OCI-LY7 (cell line): Measurements from ENCODE around the gene RAPGEF2. TPM values are rescaled to one million over a fixed set of nuclear protein-coding genes. Genes with fewer than 3 reads are reported as not detected.

ENCODE experiments used
- BruUV-seq: library from RNA; stranded (reverse); fragments of 400-500 nt; replicated peaks from 2 replicates; lab custom pipeline; 2021; lab: Mats Ljungman, UMichigan
- CTCF ChIA-PET: fragments of 300-600 bp; sonication (Branson Sonifier 250); formaldehyde crosslinking; loops from one replicate; lab custom pipeline; 2022; ENCODE audit warnings: antibody characterized with exemption; ENCODE audit not compliant: unreplicated experiment; lab: Charles Lee
- POLR2A ChIA-PET: fragments of 300-600 bp; sonication (Branson Sonifier 250); formaldehyde crosslinking; loops from one replicate; lab custom pipeline; 2022; ENCODE audit warnings: antibody characterized with exemption; lab: Charles Lee
- DNase-seq: peaks from one replicate; pipeline ENCODE4 v3.0.0-alpha.2; 2015; ENCODE audit warnings: low spot score
- H2AFZ ChIP-seq: fragments of 200-600 bp; sonication (generic), shearing (Covaris generic); 2 replicates; pipeline ENCODE4 v1.6.1; 2014; ENCODE audit warnings: mild to moderate bottlenecking, antibody characterized with exemption, low read length, moderate library complexity
- H3K27ac ChIP-seq: fragments of 200-600 bp; sonication (generic); 2 replicates; pipeline ENCODE4 v1.5.1; 2014; ENCODE audit warnings: mixed run types, low read depth, mild to moderate bottlenecking, moderate library complexity, low read length, inconsistent platforms; ENCODE audit not compliant: poor library complexity, severe bottlenecking
- H3K36me3 ChIP-seq: fragments of 200-600 bp; sonication (generic); 2 replicates; pipeline ENCODE4 v1.6.1; 2014; ENCODE audit warnings: mild to moderate bottlenecking, antibody characterized with exemption, low read length, moderate library complexity, mixed read lengths; ENCODE audit not compliant: insufficient read depth
- H3K4me1 ChIP-seq: fragments of 200-600 bp; sonication (generic); 2 replicates; pipeline ENCODE4 v1.5.1; 2014; ENCODE audit warnings: mild to moderate bottlenecking, low read length; ENCODE audit not compliant: insufficient read depth, poor library complexity, severe bottlenecking
- H3K4me2 ChIP-seq: fragments of 200-600 bp; sonication (generic); 2 replicates; pipeline ENCODE4 v1.6.1; 2014; ENCODE audit warnings: mild to moderate bottlenecking, low read length
- H3K4me3 ChIP-seq: fragments of 200-600 bp; sonication (generic); 2 replicates; pipeline ENCODE4 v1.5.1; 2014; ENCODE audit warnings: mild to moderate bottlenecking, low read depth, low read length; ENCODE audit not compliant: poor library complexity, severe bottlenecking
- H3K79me2 ChIP-seq: fragments of 200-600 bp; sonication (generic); 2 replicates; pipeline ENCODE4 v1.6.1; 2016; ENCODE audit warnings: low read depth, mild to moderate bottlenecking, low read length, moderate library complexity, mixed read lengths; ENCODE audit not compliant: insufficient read depth
- H3K9me2 ChIP-seq: fragments of 200-600 bp; sonication (generic); 2 replicates; pipeline ENCODE4 v1.6.1; 2016; ENCODE audit warnings: mild to moderate bottlenecking, low read length, mixed read lengths; ENCODE audit not compliant: insufficient read depth
- H3K9me3 ChIP-seq: fragments of 200-600 bp; sonication (generic); 2 replicates; pipeline ENCODE4 v1.6.1; 2014; ENCODE audit warnings: mild to moderate bottlenecking, mixed run types, low read length, mixed read lengths
- H4K20me1 ChIP-seq: fragments of 200-600 bp; sonication (generic); 2 replicates; pipeline ENCODE4 v1.6.1; 2014; ENCODE audit warnings: mild to moderate bottlenecking, antibody characterized with exemption, low read length, moderate library complexity, mixed read lengths; ENCODE audit not compliant: insufficient read depth
- EZH2phosphoT487 ChIP-seq: fragments of 200-600 bp; sonication (generic); IDR thresholded peaks from 2 replicates; pipeline ENCODE4 v1.6.1; 2018; ENCODE audit warnings: low read depth, borderline replicate concordance, mild to moderate bottlenecking, mixed run types, antibody characterized with exemption, low read length, moderate library complexity, mixed read lengths
- intact Hi-C: fragments of 100-400 bp; cut with micrococcal nuclease; formaldehyde crosslinking; loops from one replicate; pipeline ENCODE4 v1.10.0; 2022; ENCODE audit not compliant: unreplicated experiment
- total RNA-seq, 2 experiments: library from RNA; depleted of rRNA in 1 of 2; stranded (reverse); fragments of >200 nt in 1 of 2; shearing (Covaris generic) in 1 of 2; gene quantifications; 2 replicates each; pipeline ENCODE4 v1.2.3, GENCODE V29; 2014 to 2022
- TF ChIP-seq, protein P1 (sequence below): fragments of 200-600 bp; sonication (generic); conservative IDR thresholded peaks from 2 replicates; pipeline ENCODE4 v1.5.1; 2014; ENCODE audit warnings: mild to moderate bottlenecking, antibody characterized with exemption, low read length, moderate library complexity, mixed read lengths

The RAPGEF2 gene
- total RNA-seq, 2 experiments from 2014 or later: 4.6 to 6.5 TPM

DNA sequence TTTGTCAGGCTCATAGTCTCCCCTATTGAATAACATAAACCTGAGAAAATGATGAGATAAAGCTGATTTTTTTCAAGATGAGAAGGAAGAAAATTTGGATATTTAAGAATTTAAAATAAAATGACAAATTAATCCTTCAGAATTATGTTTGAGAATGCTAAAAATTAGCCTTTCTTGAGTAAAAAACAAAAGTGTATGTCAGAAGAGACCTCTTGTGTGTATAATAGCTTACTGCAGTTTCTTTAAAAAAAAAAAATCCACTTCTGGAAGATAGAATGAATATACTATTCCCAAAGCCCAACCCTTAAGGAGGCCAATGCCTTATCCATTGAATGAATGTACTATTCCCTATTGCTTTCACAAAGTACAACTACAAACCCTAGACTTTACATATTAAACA, 281.8 kb downstream of the RAPGEF2 start:
- Histone ChIP-seq H3K4me1 (no peaks in the 10 kb centered on the region), H3K9me3 (no peaks in the 10 kb centered on the region), H3K4me2 (no peak overlapping the region), H3K36me3 (no peaks in the 10 kb centered on the region), H3K4me3 (no peak overlapping the region), H2AFZ (no peak overlapping the region), H3K9me2 (no peaks in the 10 kb centered on the region), H3K27ac (no peak overlapping the region), H3K79me2 (no peaks in the 10 kb centered on the region), H4K20me1 (no peaks in the 10 kb centered on the region)
- intact Hi-C loops: no loop called here
- BruUV-seq: no TSS peak
- POLR2A ChIA-PET: interaction anchor here (0.7 kb wide), 1 partner anchor 25 kb away, joined by 3 read pairs; no protein-coding TSS in a partner anchor
- CTCF ChIA-PET: no interaction called here
- no peak for TF ChIP-seq EZH2phosphoT487
- TF ChIP-seq, protein P1, sequence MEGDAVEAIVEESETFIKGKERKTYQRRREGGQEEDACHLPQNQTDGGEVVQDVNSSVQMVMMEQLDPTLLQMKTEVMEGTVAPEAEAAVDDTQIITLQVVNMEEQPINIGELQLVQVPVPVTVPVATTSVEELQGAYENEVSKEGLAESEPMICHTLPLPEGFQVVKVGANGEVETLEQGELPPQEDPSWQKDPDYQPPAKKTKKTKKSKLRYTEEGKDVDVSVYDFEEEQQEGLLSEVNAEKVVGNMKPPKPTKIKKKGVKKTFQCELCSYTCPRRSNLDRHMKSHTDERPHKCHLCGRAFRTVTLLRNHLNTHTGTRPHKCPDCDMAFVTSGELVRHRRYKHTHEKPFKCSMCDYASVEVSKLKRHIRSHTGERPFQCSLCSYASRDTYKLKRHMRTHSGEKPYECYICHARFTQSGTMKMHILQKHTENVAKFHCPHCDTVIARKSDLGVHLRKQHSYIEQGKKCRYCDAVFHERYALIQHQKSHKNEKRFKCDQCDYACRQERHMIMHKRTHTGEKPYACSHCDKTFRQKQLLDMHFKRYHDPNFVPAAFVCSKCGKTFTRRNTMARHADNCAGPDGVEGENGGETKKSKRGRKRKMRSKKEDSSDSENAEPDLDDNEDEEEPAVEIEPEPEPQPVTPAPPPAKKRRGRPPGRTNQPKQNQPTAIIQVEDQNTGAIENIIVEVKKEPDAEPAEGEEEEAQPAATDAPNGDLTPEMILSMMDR: no peak
- DNase-seq: no peak

DNA sequence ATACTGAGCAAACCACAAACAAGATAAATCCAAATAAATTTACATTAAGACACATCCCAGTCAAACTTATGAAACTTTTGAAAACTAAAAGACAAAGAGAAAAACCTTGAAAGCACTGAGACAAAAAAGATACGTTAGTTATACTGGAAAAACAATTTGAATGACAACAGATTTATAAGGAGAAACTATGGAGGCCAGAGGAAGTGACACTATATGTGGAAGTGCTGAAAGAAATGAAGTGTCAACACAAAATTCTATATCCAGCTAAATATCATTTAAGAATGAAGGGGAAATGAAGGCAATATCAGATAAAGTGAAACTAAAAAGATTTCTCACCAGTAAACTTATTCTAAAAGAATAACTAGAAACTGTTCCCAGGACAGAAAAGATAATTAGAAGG, 283.7 kb downstream of the RAPGEF2 start:
- Histone ChIP-seq H2AFZ (no peak overlapping the region), H4K20me1 (no peaks in the 10 kb centered on the region), H3K79me2 (no peaks in the 10 kb centered on the region), H3K27ac (no peak overlapping the region), H3K4me2 (no peak overlapping the region), H3K9me3 (no peaks in the 10 kb centered on the region), H3K4me3 (no peak overlapping the region), H3K4me1 (no peaks in the 10 kb centered on the region), H3K9me2 (no peaks in the 10 kb centered on the region), H3K36me3 (no peaks in the 10 kb centered on the region)
- intact Hi-C loops: no loop called here
- no TSS peak for BruUV-seq
- CTCF ChIA-PET: no interaction called here
- no peak for DNase-seq
- no peak for TF ChIP-seq EZH2phosphoT487
- TF ChIP-seq, protein P1: no peak
- POLR2A ChIA-PET: no interaction called here

DNA sequence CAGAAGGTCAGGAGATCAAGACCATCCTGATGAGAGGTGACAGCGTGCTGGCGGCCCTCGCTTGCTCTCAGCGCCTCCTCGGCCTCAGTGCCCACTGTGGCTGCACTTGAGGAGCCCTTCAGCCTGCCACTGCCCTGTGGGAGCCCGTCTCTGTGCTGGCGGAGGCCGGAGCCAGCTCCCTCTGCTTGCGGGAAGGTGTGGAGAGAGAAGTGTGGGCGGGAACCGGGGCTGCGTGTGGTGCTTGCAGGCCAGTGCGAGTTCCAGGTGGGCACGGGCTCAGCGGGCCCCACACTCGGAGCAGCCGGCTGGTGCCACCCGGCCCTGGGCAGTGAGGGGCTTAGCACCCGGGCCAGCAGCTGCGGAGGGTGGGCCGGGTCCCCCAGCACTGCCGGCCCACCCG, 286.9 kb downstream of the RAPGEF2 start:
- no peaks in the 10 kb centered on the region for H3K36me3 ChIP-seq
- no peaks in the 10 kb centered on the region for H3K9me3 ChIP-seq
- no peak overlapping the region for H3K27ac ChIP-seq
- BruUV-seq: no TSS peak
- H3K9me2 ChIP-seq: no peaks in the 10 kb centered on the region
- H3K79me2 ChIP-seq: no peaks in the 10 kb centered on the region
- ChIA-PET CTCF (no interaction called here), POLR2A (no interaction called here)
- no peak overlapping the region for H2AFZ ChIP-seq
- H3K4me3 ChIP-seq: no peak overlapping the region
- no peaks in the 10 kb centered on the region for H3K4me1 ChIP-seq
- DNase-seq: no peak
- intact Hi-C loops: no loop called here
- H3K4me2 ChIP-seq: no peak overlapping the region
- H4K20me1 ChIP-seq: no peaks in the 10 kb centered on the region
- no peak for TF ChIP-seq EZH2phosphoT487
- TF ChIP-seq, protein P1: no peak
